Measurements from ENCODE around the gene MCOLN1. TPM values are rescaled to one million over a fixed set of nuclear protein-coding genes. Genes with fewer than 3 reads are reported as not detected.
"Not testable (repeated sequence)": the region's sequence is repeated elsewhere in the genome, so short reads cannot be mapped to it uniquely, and the experiment has no call there.

The MCOLN1 gene
- total and polyA plus RNA-seq, 2 experiments from 2014 or later, result 15.5 to 55.5 TPM

- no peak for DNase-seq (ENCODE audit: low spot score)
- WGBS (ENCODE audit: low lambda C conversion rate, missing lambda C conversion rate), result 88% methylated on average over 5 of the region's 5 CpGs
Measured at GRCh38 chr19:7570761-7571160, 48.3 kb downstream of the MCOLN1 start.

DNA sequence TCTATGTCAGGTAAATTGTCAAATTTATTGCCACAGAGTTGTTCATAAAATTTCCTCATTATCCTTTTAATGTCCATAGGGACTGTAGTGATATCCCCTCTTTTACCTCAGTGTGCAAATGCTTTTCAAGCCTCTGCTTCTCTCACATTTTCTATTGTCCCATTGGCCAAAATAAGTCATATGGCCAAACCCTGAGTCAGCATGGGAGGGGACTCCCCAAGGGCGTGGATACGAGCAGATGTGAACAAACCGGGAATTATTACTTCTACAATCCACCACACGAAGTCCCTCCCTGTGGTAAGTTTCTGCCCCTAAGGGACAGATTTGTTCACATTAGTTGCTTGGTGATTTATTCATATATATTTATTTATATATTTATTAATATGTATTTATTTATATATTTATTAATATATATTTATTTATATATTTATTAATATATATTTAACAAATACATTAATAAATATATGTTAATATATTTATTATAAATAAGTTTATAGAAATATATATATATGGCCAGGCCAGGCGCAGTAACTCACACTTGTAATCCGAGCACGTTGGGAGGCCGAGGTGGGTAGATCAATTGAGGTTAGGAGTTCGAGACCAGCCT lies 53.1 kb downstream of the MCOLN1 start:
- WGBS (ENCODE audit: low lambda C conversion rate, missing lambda C conversion rate), result 86% methylated on average over 9 of the region's 9 CpGs
- Histone ChIP-seq H3K27ac (no peak overlapping the region), H3K79me2 (no peaks in the 10 kb centered on the region), H2AFZ (no peak overlapping the region), H3K36me3 (replicated peaks; ENCODE audit: insufficient read depth, low read depth) (no peaks in the 10 kb centered on the region), H4K20me1 (ENCODE audit: insufficient read depth, poor library complexity, severe bottlenecking) (no peaks in the 10 kb centered on the region), H3K4me3 (no peak overlapping the region), H3K27me3 (no peaks in the 10 kb centered on the region), H3K9me3 (ENCODE audit: low read depth) (no peaks in the 10 kb centered on the region), H3K4me1 (ENCODE audit: insufficient read depth) (no peaks in the 10 kb centered on the region), H3K4me2 (no peak overlapping the region), H3K9me2 (replicated peaks; ENCODE audit: insufficient read depth) (no peaks in the 10 kb centered on the region)
- DNase-seq (ENCODE audit: low spot score), result no peak
- TF ChIP-seq EZH2 (IDR thresholded peaks at IDR 0.05; ENCODE audit: borderline replicate concordance) (no peak), EZH2phosphoT487 (IDR thresholded peaks at IDR 0.05; ENCODE audit: low read depth, severe bottlenecking, unreplicated experiment) (no peak)
- TF ChIP-seq, protein P1, sequence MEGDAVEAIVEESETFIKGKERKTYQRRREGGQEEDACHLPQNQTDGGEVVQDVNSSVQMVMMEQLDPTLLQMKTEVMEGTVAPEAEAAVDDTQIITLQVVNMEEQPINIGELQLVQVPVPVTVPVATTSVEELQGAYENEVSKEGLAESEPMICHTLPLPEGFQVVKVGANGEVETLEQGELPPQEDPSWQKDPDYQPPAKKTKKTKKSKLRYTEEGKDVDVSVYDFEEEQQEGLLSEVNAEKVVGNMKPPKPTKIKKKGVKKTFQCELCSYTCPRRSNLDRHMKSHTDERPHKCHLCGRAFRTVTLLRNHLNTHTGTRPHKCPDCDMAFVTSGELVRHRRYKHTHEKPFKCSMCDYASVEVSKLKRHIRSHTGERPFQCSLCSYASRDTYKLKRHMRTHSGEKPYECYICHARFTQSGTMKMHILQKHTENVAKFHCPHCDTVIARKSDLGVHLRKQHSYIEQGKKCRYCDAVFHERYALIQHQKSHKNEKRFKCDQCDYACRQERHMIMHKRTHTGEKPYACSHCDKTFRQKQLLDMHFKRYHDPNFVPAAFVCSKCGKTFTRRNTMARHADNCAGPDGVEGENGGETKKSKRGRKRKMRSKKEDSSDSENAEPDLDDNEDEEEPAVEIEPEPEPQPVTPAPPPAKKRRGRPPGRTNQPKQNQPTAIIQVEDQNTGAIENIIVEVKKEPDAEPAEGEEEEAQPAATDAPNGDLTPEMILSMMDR (IDR thresholded peaks at IDR 0.05; ENCODE audit: poor library complexity), result no peak

More at GRCh38 chr19:7570761-7571160, 48.3 kb downstream of the MCOLN1 start:
- Histone ChIP-seq H3K9me2 (replicated peaks; ENCODE audit: insufficient read depth) (no peaks in the 10 kb centered on the region), H2AFZ (no peak overlapping the region), H3K4me2 (no peak overlapping the region), H3K27ac (no peak overlapping the region), H3K4me3 (no peak overlapping the region), H4K20me1 (ENCODE audit: insufficient read depth, poor library complexity, severe bottlenecking) (no peaks in the 10 kb centered on the region), H3K36me3 (replicated peaks; ENCODE audit: insufficient read depth, low read depth) (no peaks in the 10 kb centered on the region), H3K4me1 (ENCODE audit: insufficient read depth) (no peaks in the 10 kb centered on the region), H3K9me3 (ENCODE audit: low read depth) (no peaks in the 10 kb centered on the region), H3K79me2 (no peaks in the 10 kb centered on the region), H3K27me3 (no peaks in the 10 kb centered on the region)
- TF ChIP-seq, protein P1 (IDR thresholded peaks at IDR 0.05; ENCODE audit: poor library complexity), result no peak
- TF ChIP-seq EZH2 (IDR thresholded peaks at IDR 0.05; ENCODE audit: borderline replicate concordance) (no peak), EZH2phosphoT487 (IDR thresholded peaks at IDR 0.05; ENCODE audit: low read depth, severe bottlenecking, unreplicated experiment) (no peak)

GRCh38 chr19:7577422-7577821 lies 55.0 kb downstream of the MCOLN1 start:
- DNase-seq (ENCODE audit: low spot score); H4K20me1 ChIP-seq (ENCODE audit: insufficient read depth, poor library complexity, severe bottlenecking); H2AFZ ChIP-seq; H3K4me2 ChIP-seq; H3K4me1 ChIP-seq (ENCODE audit: insufficient read depth); H3K9me3 ChIP-seq (ENCODE audit: low read depth); H3K9me2 ChIP-seq (replicated peaks; ENCODE audit: insufficient read depth); H3K27ac ChIP-seq; H3K79me2 ChIP-seq; H3K27me3 ChIP-seq; H3K4me3 ChIP-seq; H3K36me3 ChIP-seq (replicated peaks; ENCODE audit: insufficient read depth, low read depth): not testable (repeated sequence)
- 78% methylated on average over 1 of the region's 1 CpG for WGBS (ENCODE audit: low lambda C conversion rate, missing lambda C conversion rate)

GRCh38 chr19:7578127-7578526 lies 55.7 kb downstream of the MCOLN1 start:
- no peaks in the 10 kb centered on the region for H3K4me1 ChIP-seq (ENCODE audit: insufficient read depth)
- no peaks in the 10 kb centered on the region for H3K36me3 ChIP-seq (replicated peaks; ENCODE audit: insufficient read depth, low read depth)
- no peak overlapping the region for H3K4me2 ChIP-seq
- H3K9me2 ChIP-seq (replicated peaks; ENCODE audit: insufficient read depth), result no peaks in the 10 kb centered on the region
- no peaks in the 10 kb centered on the region for H3K27me3 ChIP-seq
- no peak for DNase-seq (ENCODE audit: low spot score)
- H3K79me2 ChIP-seq, result no peaks in the 10 kb centered on the region
- H3K27ac ChIP-seq, result no peak overlapping the region
- H4K20me1 ChIP-seq (ENCODE audit: insufficient read depth, poor library complexity, severe bottlenecking), result no peaks in the 10 kb centered on the region
- H2AFZ ChIP-seq, result no peak overlapping the region
- WGBS (ENCODE audit: low lambda C conversion rate, missing lambda C conversion rate), result 75% methylated on average over 6 of the region's 6 CpGs
- TF ChIP-seq EZH2 (IDR thresholded peaks at IDR 0.05; ENCODE audit: borderline replicate concordance), result no peak
- TF ChIP-seq, protein P1 (IDR thresholded peaks at IDR 0.05; ENCODE audit: poor library complexity), result no peak
- TF ChIP-seq EZH2phosphoT487 (IDR thresholded peaks at IDR 0.05; ENCODE audit: low read depth, severe bottlenecking, unreplicated experiment), result no peak
- no peaks in the 10 kb centered on the region for H3K9me3 ChIP-seq (ENCODE audit: low read depth)
- no peak overlapping the region for H3K4me3 ChIP-seq

Measured in hepatocyte (in vitro differentiated cells).